ENCODE data around the gene STAT4.

Gene STAT4

GRCh38 chr2:191166756-191167445 lies 16.1 kb upstream of the STAT4 start:
- no peak for TF ChIP-seq ZNF274 (IDR thresholded peaks at IDR 0.05; ENCODE audit: low read depth, low read length)
- H3K4me3 ChIP-seq (ENCODE audit: low read length) = no peak overlapping the region

- no peak for TF ChIP-seq ZNF274 (IDR thresholded peaks at IDR 0.05; ENCODE audit: low read depth, low read length)
Observed at GRCh38 chr2:191166111-191166755, 15.4 kb upstream of the STAT4 start.

GRCh38 chr2:191165176-191165643 lies 14.4 kb upstream of the STAT4 start:
- H3K4me3 ChIP-seq (ENCODE audit: low read length) = no peak overlapping the region
- TF ChIP-seq ZNF274 (IDR thresholded peaks at IDR 0.05; ENCODE audit: low read depth, low read length) = no peak

More at GRCh38 chr2:191166111-191166755, 15.4 kb upstream of the STAT4 start:
- no peak overlapping the region for H3K4me3 ChIP-seq (ENCODE audit: low read length)

GRCh38 chr2:191158747-191159146 lies 8.0 kb upstream of the STAT4 start:
- no peak overlapping the region for H3K4me3 ChIP-seq (ENCODE audit: low read length)
- no peak for TF ChIP-seq ZNF274 (IDR thresholded peaks at IDR 0.05; ENCODE audit: low read depth, low read length)

GRCh38 chr2:191158193-191158592 lies 7.4 kb upstream of the STAT4 start:
- no peak overlapping the region for H3K4me3 ChIP-seq (ENCODE audit: low read length)
- TF ChIP-seq ZNF274 (IDR thresholded peaks at IDR 0.05; ENCODE audit: low read depth, low read length) = no peak

- no peak overlapping the region for H3K4me3 ChIP-seq (ENCODE audit: low read length)
- TF ChIP-seq ZNF274 (IDR thresholded peaks at IDR 0.05; ENCODE audit: low read depth, low read length) = no peak
Observed at GRCh38 chr2:191155608-191156071, 4.8 kb upstream of the STAT4 start.

- TF ChIP-seq ZNF274 (IDR thresholded peaks at IDR 0.05; ENCODE audit: low read depth, low read length) = no peak
- H3K4me3 ChIP-seq (ENCODE audit: low read length) = no peak overlapping the region
Observed at GRCh38 chr2:191153716-191154115, 2.9 kb upstream of the STAT4 start.

GRCh38 chr2:191152482-191153240 lies 1.9 kb upstream of the STAT4 start:
- H3K4me3 ChIP-seq (ENCODE audit: low read length) = no peak overlapping the region
- TF ChIP-seq ZNF274 (IDR thresholded peaks at IDR 0.05; ENCODE audit: low read depth, low read length) = no peak

GRCh38 chr2:191151331-191151730 lies 537 bp upstream of the STAT4 start:
- peak overlapping the region; percentile 69; the same call in 1 of the 2 replicates for H3K4me3 ChIP-seq (ENCODE audit: low read length)
- TF ChIP-seq ZNF274 (IDR thresholded peaks at IDR 0.05; ENCODE audit: low read depth, low read length) = no peak

GRCh38 chr2:191150230-191150599 lies 579 bp downstream of the STAT4 start:
- H3K4me3 ChIP-seq (ENCODE audit: low read length) = peak overlapping the region; percentile 69
- no peak for TF ChIP-seq ZNF274 (IDR thresholded peaks at IDR 0.05; ENCODE audit: low read depth, low read length)

GRCh38 chr2:191149391-191149790 lies 1.4 kb downstream of the STAT4 start:
- no peak for TF ChIP-seq ZNF274 (IDR thresholded peaks at IDR 0.05; ENCODE audit: low read depth, low read length)
- H3K4me3 ChIP-seq (ENCODE audit: low read length) = peak overlapping the region; percentile 8; the same call in 1 of the 2 replicates

GRCh38 chr2:191148791-191149190 lies 2.0 kb downstream of the STAT4 start:
- no peak overlapping the region for H3K4me3 ChIP-seq (ENCODE audit: low read length)
- TF ChIP-seq ZNF274 (IDR thresholded peaks at IDR 0.05; ENCODE audit: low read depth, low read length) = no peak

- no peak for TF ChIP-seq ZNF274 (IDR thresholded peaks at IDR 0.05; ENCODE audit: low read depth, low read length)
- no peak overlapping the region for H3K4me3 ChIP-seq (ENCODE audit: low read length)
Observed at GRCh38 chr2:191148281-191148680, 2.5 kb downstream of the STAT4 start.

- H3K4me3 ChIP-seq (ENCODE audit: low read length) = no peak overlapping the region
- TF ChIP-seq ZNF274 (IDR thresholded peaks at IDR 0.05; ENCODE audit: low read depth, low read length) = no peak
Observed at GRCh38 chr2:191145769-191146471, 4.9 kb downstream of the STAT4 start.

Measured in GM08714 (cell line).